NCI-H526 treated with DMSO at 0.1 percent for 48 hours (cell line): ENCODE results near the gene TLDC2.

Source experiments
- DNase-seq: peaks from one replicate; lab custom pipeline; 2025; lab: John Stamatoyannopoulos, UW

TLDC2 gene

GRCh38 chr20:36849333-36850065, 26.4 kb upstream of the TLDC2 start:
- DNase-seq: no peak

GRCh38 chr20:36850759-36851158, 25.2 kb upstream of the TLDC2 start:
- no peak for DNase-seq

- no peak for DNase-seq
Measured at GRCh38 chr20:36851490-36851889, 24.4 kb upstream of the TLDC2 start.

GRCh38 chr20:36852187-36852586, 23.8 kb upstream of the TLDC2 start:
- no peak for DNase-seq

GRCh38 chr20:36854348-36855240, 21.3 kb upstream of the TLDC2 start:
- no peak for DNase-seq

- no peak for DNase-seq
Measured at GRCh38 chr20:36855241-36855657, 20.7 kb upstream of the TLDC2 start.

- no peak for DNase-seq
Measured at GRCh38 chr20:36856195-36856594, 19.7 kb upstream of the TLDC2 start.

- no peak for DNase-seq
Measured at GRCh38 chr20:36856691-36857635, 19.0 kb upstream of the TLDC2 start.

GRCh38 chr20:36859282-36859555, 16.7 kb upstream of the TLDC2 start:
- no peak for DNase-seq

GRCh38 chr20:36859700-36860330, 16.1 kb upstream of the TLDC2 start:
- DNase-seq: no peak

- DNase-seq: no peak
Measured at GRCh38 chr20:36860339-36860738, 15.6 kb upstream of the TLDC2 start.

- no peak for DNase-seq
Measured at GRCh38 chr20:36860811-36861624, 14.9 kb upstream of the TLDC2 start.

- no peak for DNase-seq
Measured at GRCh38 chr20:36861625-36861874, 14.4 kb upstream of the TLDC2 start.

- DNase-seq: peak; percentile 55
Measured at GRCh38 chr20:36861875-36862801, 13.8 kb upstream of the TLDC2 start.

- no peak for DNase-seq
Measured at GRCh38 chr20:36862857-36863668, 12.9 kb upstream of the TLDC2 start.

- no peak for DNase-seq
Measured at GRCh38 chr20:36865076-36865860, 10.7 kb upstream of the TLDC2 start.

- DNase-seq: no peak
Measured at GRCh38 chr20:36865861-36866149, 10.1 kb upstream of the TLDC2 start.

- no peak for DNase-seq
Measured at GRCh38 chr20:36866164-36866563, 9.8 kb upstream of the TLDC2 start.
